Aorta (tissue), 5 donors: Measurements from ENCODE around the gene WWOX. TPM values are rescaled to one million over a fixed set of nuclear protein-coding genes. Genes with fewer than 3 reads are reported as not detected.
A peak's percentile ranks its signal among the peaks of the same experiment; 100 is the strongest.

Experiments used
- ATAC-seq: fragments of 200-7000 bp; cut with Tn5 transposase; one replicate; pipeline ENCODE4 v1.9.1; 2022; ENCODE audit warnings: moderate library complexity; ENCODE audit not compliant: low FRiP score
- DNase-seq, 2 donors: peaks; one replicate each; pipeline ENCODE4 v3.0.0-alpha.2; 2020
- H3K27ac ChIP-seq, 2 donors: one replicate each; pipeline ENCODE4 v1.5.1; 2013; ENCODE audit warnings: low read length in 2 of 2, mild to moderate bottlenecking in 2 of 2, moderate library complexity in 2 of 2, control low read depth in 1 of 2, inconsistent platforms in 1 of 2, low read depth in 1 of 2
- H3K27me3 ChIP-seq, 2 donors: one replicate each; pipeline ENCODE4 v1.6.1; 2013; ENCODE audit warnings: control low read depth in 1 of 2, low read length in 1 of 2, mild to moderate bottlenecking in 1 of 2, moderate library complexity in 1 of 2; ENCODE audit not compliant: insufficient read depth in 2 of 2, control insufficient read depth in 1 of 2
- H3K36me3 ChIP-seq, 2 donors: one replicate each; pipeline ENCODE4 v1.6.1; 2013; ENCODE audit warnings: control low read depth in 1 of 2, low read length in 1 of 2, mild to moderate bottlenecking in 1 of 2; ENCODE audit not compliant: insufficient read depth in 2 of 2, control insufficient read depth in 1 of 2
- H3K4me1 ChIP-seq, 2 donors: one replicate each; pipeline ENCODE4 v1.6.1; 2013; ENCODE audit warnings: low read length in 2 of 2, control low read depth in 1 of 2, mild to moderate bottlenecking in 1 of 2, moderate library complexity in 1 of 2; ENCODE audit not compliant: insufficient read depth in 2 of 2, control insufficient read depth in 1 of 2
- H3K4me3 ChIP-seq, 2 donors: one replicate each; pipeline ENCODE4 v1.5.1; 2013; ENCODE audit warnings: low read length in 2 of 2, control low read depth in 1 of 2, mild to moderate bottlenecking in 1 of 2
- H3K9me3 ChIP-seq: one replicate; pipeline ENCODE4 v1.6.1; 2013; ENCODE audit warnings: mild to moderate bottlenecking, low read length; ENCODE audit not compliant: control insufficient read depth
- WGBS, 2 donors: extraction: QIAGEN DNeasy Blood & Tissue Kit; methylation state at CpG; one replicate each; pipeline ENCODE4 v1.1.7; 2013; 5-methylcytosine and 5-hydroxymethylcytosine counted together
- intact Hi-C, 2 donors: fragments of 100-400 bp; cut with DNase I; formaldehyde crosslinking; loops; one replicate each; pipeline versions ENCODE4 v1.14.2 to v1.15.0; 2022
- polyA plus RNA-seq, 2 donors: library from polyadenylated mRNA; stranded (reverse); fragments of 200-250 nt; gene quantifications; one replicate each; pipeline ENCODE4 v1.2.3, GENCODE V29; 2013
- total RNA-seq, 2 donors: library from RNA; stranded (reverse); fragmentation: NEBNext Ultra II Directional; extraction: Animal tissue kit (Norgen Biotek cat#: 25700); gene quantifications; one replicate each; pipeline ENCODE4 v1.2.1, GENCODE V29; 2021
- donor health status: healthy with polysubstance abuse.
- donor health status: Bipolar disorder and iron deficiency.
- donor health status: DM: no; HTN: no; CAD: no.
- donor health status: DM: no; HTN: no; CAD: no.
- donor health status: DM: yes; HTN: yes; CAD: no.

The WWOX gene
- total and polyA plus RNA-seq, 4 donors, result 11.2 to 30.9 (median 14.6) TPM

GRCh38 chr16:78669994-78670393 lies 570.5 kb downstream of the WWOX start:
- no peaks in the 10 kb centered on the region for H3K27me3 ChIP-seq
- ATAC-seq (no peak), DNase-seq (peak in 1 of 2 donors; percentile 69)
- peaks cover 0 to 6% of the 10 kb centered on the region in 2 donors for H3K4me1 ChIP-seq
- H3K4me3 ChIP-seq, result no peak overlapping the region
- WGBS, 2 donors, result 33 to 38% methylated on average over 9 of the region's 9 CpGs
- intact Hi-C loops, result no loop called here
- peak overlapping the region in 1 of 2 donors; percentile 71 for H3K27ac ChIP-seq
- H3K36me3 ChIP-seq, result no peaks in the 10 kb centered on the region
- H3K9me3 ChIP-seq, result no peaks in the 10 kb centered on the region

GRCh38 chr16:78672779-78673556 lies 573.5 kb downstream of the WWOX start:
- 92 to 94% methylated on average over 17 of the region's 17 CpGs for WGBS, 2 donors
- Histone ChIP-seq H3K36me3 (no peaks in the 10 kb centered on the region), H3K4me1 (peaks cover 0 to 6% of the 10 kb centered on the region in 2 donors), H3K27me3 (no peaks in the 10 kb centered on the region), H3K4me3 (no peak overlapping the region), H3K27ac (no peak overlapping the region), H3K9me3 (no peaks in the 10 kb centered on the region)
- intact Hi-C loops, result no loop called here
- peak; percentile 64 for ATAC-seq
- DNase-seq, result no peak

DNA sequence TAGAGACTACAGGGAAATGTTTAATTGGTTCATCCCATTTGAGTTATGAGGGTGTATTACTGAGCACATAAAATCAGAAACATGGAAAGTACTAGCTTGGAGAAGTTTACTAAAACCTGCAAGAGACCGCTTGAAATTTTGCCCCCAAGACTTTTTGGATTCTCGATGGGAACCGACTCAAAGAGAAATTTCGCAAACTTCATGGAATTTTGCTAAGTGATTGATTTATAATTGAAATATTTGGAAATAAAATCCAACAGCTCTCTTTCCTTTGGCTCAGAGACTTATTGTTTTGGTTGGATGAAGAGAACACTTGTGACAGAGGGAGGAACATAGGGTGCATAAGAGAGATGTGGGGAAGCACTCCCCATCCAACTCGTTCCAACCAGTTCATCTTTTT lies 574.4 kb downstream of the WWOX start:
- Histone ChIP-seq H3K27me3 (no peaks in the 10 kb centered on the region), H3K4me3 (no peak overlapping the region), H3K4me1 (peaks cover 0 to 6% of the 10 kb centered on the region in 2 donors), H3K27ac (no peak overlapping the region), H3K36me3 (no peaks in the 10 kb centered on the region), H3K9me3 (no peaks in the 10 kb centered on the region)
- no peak for DNase-seq
- WGBS, 2 donors, result 82 to 83% methylated on average over 5 of the region's 5 CpGs
- ATAC-seq, result peak; percentile 83
- intact Hi-C loops, result no loop called here

DNA sequence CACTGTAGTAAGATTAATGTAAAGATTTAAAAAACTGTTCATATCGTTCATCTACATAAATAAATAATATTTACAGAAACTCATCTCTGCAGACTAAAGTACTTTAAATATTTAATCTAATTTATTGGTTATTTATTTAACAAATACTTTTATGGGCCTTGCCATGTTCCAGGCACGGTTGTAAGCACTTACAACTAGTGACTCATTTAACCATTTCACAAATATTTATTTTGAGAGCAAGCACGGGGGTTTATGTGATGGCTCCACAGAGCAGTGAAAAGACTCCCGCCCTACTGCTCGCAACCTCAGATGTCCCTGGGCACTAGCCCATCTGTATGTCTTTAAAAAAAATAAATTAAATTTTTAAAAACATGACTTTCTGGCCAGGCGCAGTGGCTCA lies 575.9 kb downstream of the WWOX start:
- no peaks in the 10 kb centered on the region for H3K27me3 ChIP-seq
- no peak overlapping the region for H3K27ac ChIP-seq
- intact Hi-C loops, result no loop called here
- no peaks in the 10 kb centered on the region for H3K9me3 ChIP-seq
- no peak overlapping the region for H3K4me3 ChIP-seq
- H3K36me3 ChIP-seq, result no peaks in the 10 kb centered on the region
- no peaks in the 10 kb centered on the region for H3K4me1 ChIP-seq
- ATAC-seq (no peak), DNase-seq (no peak)
- WGBS, 2 donors, result 64 to 67% methylated on average over 6 of the region's 6 CpGs

- intact Hi-C loops, result no loop called here
- 88 to 97% methylated on average over 9 of the region's 9 CpGs for WGBS, 2 donors
These were observed 576.7 kb downstream of the WWOX start for GRCh38 chr16:78675951-78676792.

GRCh38 chr16:78677181-78677731 lies 577.8 kb downstream of the WWOX start:
- intact Hi-C loops, result no loop called here
- Histone ChIP-seq H3K27me3 (no peaks in the 10 kb centered on the region), H3K4me1 (no peaks in the 10 kb centered on the region), H3K9me3 (no peaks in the 10 kb centered on the region), H3K4me3 (no peak overlapping the region), H3K27ac (no peak overlapping the region), H3K36me3 (no peaks in the 10 kb centered on the region)
- no peak for DNase-seq
- no peak for ATAC-seq
- 52 to 55% methylated on average over 4 of the region's 4 CpGs for WGBS, 2 donors

More at GRCh38 chr16:78675951-78676792, 576.7 kb downstream of the WWOX start:
- no peak overlapping the region for H3K4me3 ChIP-seq
- no peaks in the 10 kb centered on the region for H3K27me3 ChIP-seq
- H3K36me3 ChIP-seq, result no peaks in the 10 kb centered on the region
- DNase-seq, result no peak
- no peak for ATAC-seq
- no peaks in the 10 kb centered on the region for H3K4me1 ChIP-seq
- no peak overlapping the region for H3K27ac ChIP-seq
- no peaks in the 10 kb centered on the region for H3K9me3 ChIP-seq

- Histone ChIP-seq H3K4me3 (no peak overlapping the region), H3K9me3 (no peaks in the 10 kb centered on the region), H3K36me3 (no peaks in the 10 kb centered on the region), H3K27ac (no peak overlapping the region), H3K4me1 (no peaks in the 10 kb centered on the region), H3K27me3 (no peaks in the 10 kb centered on the region)
- ATAC-seq (no peak), DNase-seq (no peak)
- intact Hi-C loops, result no loop called here
- 97 to 100% methylated on average over 2 of the region's 2 CpGs for WGBS, 2 donors
These were observed 580.1 kb downstream of the WWOX start for GRCh38 chr16:78679546-78679945.

DNA sequence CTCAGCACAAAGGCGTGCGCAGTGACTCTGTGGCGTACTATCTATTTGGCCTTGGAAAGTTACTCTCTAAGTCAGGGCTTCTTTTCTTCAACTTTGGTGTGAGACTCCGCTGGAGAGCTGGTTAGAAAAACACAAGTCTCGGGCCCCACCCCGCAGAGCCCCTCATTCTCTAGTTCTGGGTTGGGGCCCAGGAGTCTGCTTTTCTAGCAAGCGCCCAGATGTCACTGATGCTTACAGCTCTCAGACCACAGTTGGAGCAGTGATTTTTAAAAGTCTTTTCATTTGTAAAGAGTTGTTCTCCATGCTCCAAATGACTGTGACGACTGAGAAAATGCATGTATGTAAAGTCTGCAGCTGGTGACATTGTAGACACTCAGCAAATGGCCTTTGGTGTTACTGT lies 582.3 kb downstream of the WWOX start:
- 92 to 94% methylated on average over 8 of the region's 8 CpGs for WGBS, 2 donors
- intact Hi-C loops, result loop anchor here in 1 of 2 donors (10.0 kb wide), 1 partner anchor 57 kb away; no protein-coding TSS in a partner anchor

More for the DNA sequence above, 582.3 kb downstream of the WWOX start:
- Histone ChIP-seq H3K9me3 (no peaks in the 10 kb centered on the region), H3K4me1 (no peaks in the 10 kb centered on the region), H3K36me3 (no peaks in the 10 kb centered on the region), H3K4me3 (no peak overlapping the region), H3K27me3 (no peaks in the 10 kb centered on the region), H3K27ac (no peak overlapping the region)
- no peak for DNase-seq
- no peak for ATAC-seq
